Measurements from ENCODE around the gene OGG1.
A peak's percentile ranks its signal among the peaks of the same experiment; 100 is the strongest.

The OGG1 gene

DNA sequence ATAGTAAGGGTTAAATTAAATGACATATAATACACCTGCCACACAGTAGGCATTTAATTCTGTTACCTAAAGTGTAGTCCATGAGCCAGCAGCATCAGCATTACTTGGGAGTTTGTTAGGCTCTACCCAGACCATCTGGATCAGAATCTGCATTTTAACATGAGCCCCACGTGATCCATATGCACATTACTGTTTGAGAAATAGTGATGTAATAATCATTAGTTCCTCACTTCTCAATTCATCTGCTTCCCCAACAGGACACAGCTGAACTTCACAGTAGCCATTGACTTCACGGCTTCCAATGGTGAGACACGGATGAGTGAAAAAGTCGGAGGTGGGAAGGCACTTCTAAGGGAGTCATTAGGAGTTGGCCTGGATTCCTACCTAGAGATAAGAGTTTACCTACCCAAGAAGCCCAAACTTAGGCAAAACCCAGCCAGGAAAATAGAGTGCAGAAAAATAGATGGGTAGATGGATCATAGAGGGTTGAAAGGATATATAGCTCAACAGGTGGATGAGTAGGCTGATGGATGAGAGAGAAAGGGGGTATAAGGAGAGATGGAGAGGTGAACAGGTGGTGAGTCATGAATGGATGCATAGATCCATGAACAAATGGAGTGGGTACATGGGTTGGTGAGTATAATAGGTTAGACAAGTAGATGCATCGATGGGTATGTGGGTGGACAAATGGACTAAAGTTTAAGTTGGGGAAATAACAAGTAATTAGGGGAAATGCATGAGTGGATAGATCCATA, 32.8 kb upstream of the OGG1 start:
- H3K36me3 ChIP-seq (replicated peaks), result no peaks in the 10 kb centered on the region
- DNase-seq (ENCODE audit: low spot score in 2 of 2), result no peak
- in situ Hi-C loops (cut with MboI; ENCODE audit: low sequenced_read_pairs), result no loop called here
- peaks cover 29% of the 10 kb centered on the region for H3K27me3 ChIP-seq (ENCODE audit: low read depth)
- no peaks in the 10 kb centered on the region for H3K4me1 ChIP-seq
- no peaks in the 10 kb centered on the region for H3K9me3 ChIP-seq
- H3K4me3 ChIP-seq, result no peak overlapping the region

DNA sequence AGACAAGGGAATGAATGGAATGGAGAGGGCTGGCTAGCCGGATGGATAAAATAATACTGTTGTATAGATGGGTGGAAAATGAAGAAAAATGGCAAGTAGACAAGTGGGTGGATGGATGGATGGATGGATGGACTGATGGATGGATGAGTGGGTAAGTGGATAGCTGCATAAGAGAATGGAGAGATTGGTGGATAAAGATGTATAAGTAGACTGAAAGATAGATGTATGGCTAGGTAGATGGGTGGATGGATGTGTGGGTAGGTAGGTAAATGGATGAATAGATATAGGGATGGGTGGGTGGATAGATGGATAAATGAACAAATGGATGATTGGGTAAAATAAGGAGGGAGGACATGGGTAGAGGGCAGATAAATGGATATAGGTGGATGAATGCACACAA, 32.2 kb upstream of the OGG1 start:
- peaks cover 25% of the 10 kb centered on the region for H3K27me3 ChIP-seq (ENCODE audit: low read depth)
- no peaks in the 10 kb centered on the region for H3K4me1 ChIP-seq
- H3K4me3 ChIP-seq, result no peak overlapping the region
- no peaks in the 10 kb centered on the region for H3K9me3 ChIP-seq
- in situ Hi-C loops (cut with MboI; ENCODE audit: low sequenced_read_pairs), result no loop called here
- no peak for DNase-seq (ENCODE audit: low spot score in 2 of 2)
- no peaks in the 10 kb centered on the region for H3K36me3 ChIP-seq (replicated peaks)

DNA sequence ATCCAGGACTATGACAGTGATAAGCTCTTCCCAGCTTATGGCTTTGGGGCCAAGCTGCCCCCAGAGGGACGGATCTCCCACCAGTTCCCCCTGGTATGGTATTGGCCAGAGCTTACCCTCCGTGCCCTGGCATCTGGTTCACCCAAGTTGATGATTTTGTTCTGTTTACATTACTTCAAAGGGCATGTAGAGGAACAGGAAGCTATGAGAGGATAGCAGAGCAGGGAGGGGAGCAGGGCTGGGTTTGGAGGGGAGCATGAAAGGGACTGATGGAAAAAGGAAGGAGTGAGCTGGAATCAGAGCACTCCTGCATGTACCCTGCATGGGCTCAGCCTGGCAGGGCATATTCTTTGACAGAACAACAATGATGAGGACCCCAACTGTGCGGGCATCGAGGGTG, 31.6 kb upstream of the OGG1 start:
- in situ Hi-C loops (cut with MboI; ENCODE audit: low sequenced_read_pairs), result no loop called here
- Histone ChIP-seq H3K9me3 (no peaks in the 10 kb centered on the region), H3K4me1 (no peaks in the 10 kb centered on the region), H3K4me3 (no peak overlapping the region), H3K36me3 (replicated peaks) (no peaks in the 10 kb centered on the region), H3K27me3 (ENCODE audit: low read depth) (peaks cover 23% of the 10 kb centered on the region)
- no peak for DNase-seq (ENCODE audit: low spot score in 2 of 2)

DNA sequence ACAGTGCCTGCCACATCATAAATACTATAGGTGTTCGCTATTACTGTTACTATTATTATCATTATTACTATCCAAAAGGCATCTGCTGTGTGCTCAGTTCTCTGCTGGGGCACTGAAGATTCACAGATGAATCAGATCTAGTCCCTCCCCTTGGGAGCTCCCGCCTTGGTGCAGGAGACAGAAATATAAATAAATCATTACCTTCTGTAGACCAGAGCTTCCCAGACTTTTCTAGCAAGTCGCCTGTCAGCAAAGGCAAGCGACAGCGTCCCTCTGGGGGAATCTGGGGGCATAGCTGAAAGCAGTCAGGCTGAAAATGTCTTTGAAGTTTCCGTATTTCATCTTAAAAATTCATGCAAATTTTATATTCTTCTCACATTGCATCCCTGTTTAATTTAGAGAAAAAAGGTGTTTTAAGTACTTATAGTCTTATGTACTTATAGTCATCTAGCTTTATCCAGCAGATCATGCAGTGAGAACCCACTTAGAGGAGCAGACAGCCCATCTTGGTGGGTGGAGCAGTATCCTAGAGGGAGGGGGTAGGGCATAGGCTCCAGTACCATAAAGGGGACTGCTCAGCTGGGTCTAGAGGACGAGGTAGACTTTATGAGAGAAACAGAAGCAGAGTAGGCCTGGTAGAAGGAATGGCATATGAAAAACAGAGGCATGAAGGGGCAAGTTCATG, 28.6 kb upstream of the OGG1 start:
- in situ Hi-C loops (cut with MboI; ENCODE audit: low sequenced_read_pairs), result loop anchor here (10.0 kb wide), 1 partner anchor 216 kb away; no protein-coding TSS in a partner anchor
- H3K4me3 ChIP-seq, result no peak overlapping the region
- no peaks in the 10 kb centered on the region for H3K36me3 ChIP-seq (replicated peaks)
- H3K27me3 ChIP-seq (ENCODE audit: low read depth), result peaks cover 20% of the 10 kb centered on the region
- H3K9me3 ChIP-seq, result no peaks in the 10 kb centered on the region
- no peak for DNase-seq (ENCODE audit: low spot score in 2 of 2)
- H3K4me1 ChIP-seq, result no peaks in the 10 kb centered on the region

DNA sequence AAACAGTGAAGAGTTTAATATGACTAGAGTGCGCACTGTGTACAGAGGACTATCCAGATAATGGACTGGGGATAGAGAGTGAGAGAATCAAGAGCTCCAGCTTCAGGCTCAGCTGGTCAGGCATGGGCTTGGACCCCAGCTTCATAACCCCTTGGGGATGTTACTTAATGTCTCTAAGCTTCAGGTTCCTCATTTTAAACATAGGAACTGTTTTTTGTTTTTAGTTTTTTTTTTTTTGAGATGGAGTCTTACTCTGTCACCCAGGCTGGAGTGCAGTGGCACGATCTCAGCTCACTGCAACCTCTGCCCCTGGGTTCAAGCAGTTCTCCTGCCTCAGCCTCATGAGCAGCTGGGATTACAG, 28.1 kb upstream of the OGG1 start:
- Histone ChIP-seq H3K9me3 (no peaks in the 10 kb centered on the region), H3K4me1 (no peaks in the 10 kb centered on the region), H3K36me3 (replicated peaks) (no peaks in the 10 kb centered on the region), H3K27me3 (ENCODE audit: low read depth) (peaks cover 20% of the 10 kb centered on the region), H3K4me3 (no peak overlapping the region)
- DNase-seq (ENCODE audit: low spot score in 2 of 2), result no peak
- in situ Hi-C loops (cut with MboI; ENCODE audit: low sequenced_read_pairs), result loop anchor here (10.0 kb wide), 1 partner anchor 217 kb away; no protein-coding TSS in a partner anchor

DNA sequence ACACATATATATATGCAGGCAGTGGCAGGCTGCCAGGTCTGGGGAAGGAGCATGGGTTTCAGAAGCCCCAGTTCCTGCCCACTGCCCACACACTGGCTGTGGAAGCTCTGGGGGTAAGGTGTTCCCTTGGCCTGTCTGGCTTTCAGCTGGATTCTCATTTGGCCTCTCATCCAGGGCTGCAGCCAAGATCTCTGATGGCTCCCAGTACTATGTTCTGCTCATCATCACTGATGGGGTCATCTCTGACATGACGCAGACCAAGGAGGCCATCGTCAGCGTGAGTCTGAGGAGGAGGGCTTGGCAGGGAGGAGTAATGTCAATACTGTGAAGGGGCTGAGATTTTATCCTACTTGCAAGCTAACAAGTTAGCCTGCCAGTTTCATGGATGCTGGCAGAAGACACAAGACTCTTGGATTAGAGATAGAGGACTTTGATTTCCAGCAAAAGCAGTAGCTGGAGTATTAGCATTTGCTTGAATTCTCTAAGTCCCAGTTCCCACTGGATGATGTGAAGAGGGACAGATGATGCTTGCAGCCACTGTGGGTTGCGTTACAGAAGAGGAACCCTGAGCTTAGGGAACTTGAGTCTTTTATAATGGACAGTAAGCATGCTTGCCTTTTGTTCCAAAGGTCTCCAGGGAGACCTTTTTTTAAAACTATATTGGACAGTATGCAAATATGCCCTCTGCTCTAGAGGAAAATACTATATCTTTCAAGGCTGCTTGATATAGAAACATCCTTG, 23.8 kb upstream of the OGG1 start:
- DNase-seq (ENCODE audit: low spot score in 2 of 2), result no peak
- no peaks in the 10 kb centered on the region for H3K36me3 ChIP-seq (replicated peaks)
- no peak overlapping the region for H3K4me3 ChIP-seq
- in situ Hi-C loops (cut with MboI; ENCODE audit: low sequenced_read_pairs), result loop anchor here (10.0 kb wide), 1 partner anchor 221 kb away; no protein-coding TSS in a partner anchor
- H3K27me3 ChIP-seq (ENCODE audit: low read depth), result peaks cover 5% of the 10 kb centered on the region; the same call in 1 of the 2 replicates
- H3K9me3 ChIP-seq, result no peaks in the 10 kb centered on the region
- 0 out of 2 replicates have a peak, but pooled peaks cover 3% of the 10 kb centered on the region for H3K4me1 ChIP-seq

DNA sequence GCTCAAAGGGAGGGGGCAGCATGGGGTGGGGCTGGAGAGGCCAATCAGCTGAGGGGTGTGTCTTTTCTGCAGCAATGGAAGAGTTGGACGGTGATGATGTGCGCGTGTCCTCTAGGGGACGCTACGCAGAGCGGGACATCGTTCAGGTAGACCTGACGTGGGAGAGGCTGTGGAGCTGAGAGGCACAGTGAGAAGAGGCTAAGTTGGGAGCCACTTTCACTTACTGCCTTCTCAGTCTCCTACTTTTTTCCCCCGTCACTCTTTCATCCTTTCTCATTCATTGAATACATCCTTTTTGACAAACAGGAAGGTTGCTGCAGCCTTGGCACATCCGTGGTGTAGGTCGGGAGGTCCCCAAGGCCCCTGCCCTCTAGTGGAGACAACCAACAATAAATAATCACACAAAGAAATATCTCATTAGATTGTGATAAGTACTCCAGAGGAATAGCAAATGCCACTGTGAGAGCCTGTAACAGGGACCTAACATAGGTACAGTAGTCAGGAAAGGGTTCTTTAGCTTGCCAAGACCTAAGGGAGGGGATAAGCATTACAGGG, 22.6 kb upstream of the OGG1 start:
- Histone ChIP-seq H3K27me3 (ENCODE audit: low read depth) (no peaks in the 10 kb centered on the region), H3K9me3 (no peaks in the 10 kb centered on the region), H3K36me3 (replicated peaks) (peaks cover 7% of the 10 kb centered on the region; the same call in 1 of the 2 replicates), H3K4me3 (no peak overlapping the region), H3K4me1 (0 out of 2 replicates have a peak, but pooled peaks cover 3% of the 10 kb centered on the region)
- in situ Hi-C loops (cut with MboI; ENCODE audit: low sequenced_read_pairs), result loop anchor here (10.0 kb wide), 1 partner anchor 222 kb away; no protein-coding TSS in a partner anchor
- DNase-seq (ENCODE audit: low spot score in 2 of 2), result peak; percentile 46

DNA sequence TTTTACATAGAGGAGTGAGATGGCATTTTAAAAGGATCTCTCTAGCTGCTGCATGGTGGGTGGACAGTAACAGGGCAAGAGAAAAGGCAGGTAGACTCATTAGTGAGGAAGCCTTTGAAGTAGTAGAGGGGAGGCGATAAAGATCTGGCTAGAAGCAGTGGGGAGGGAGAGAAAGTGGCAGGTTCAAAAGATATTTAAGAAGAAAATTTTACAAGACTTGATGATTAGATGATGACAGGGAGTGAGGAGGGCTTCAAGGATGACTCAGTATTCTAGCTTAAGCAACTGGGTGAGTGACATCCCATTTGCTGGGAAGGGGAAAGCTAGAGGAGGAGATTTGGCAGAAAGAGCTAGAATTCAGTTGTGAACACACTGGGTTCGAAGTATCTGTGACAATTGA, 22.0 kb upstream of the OGG1 start:
- H3K4me3 ChIP-seq, result no peak overlapping the region
- in situ Hi-C loops (cut with MboI; ENCODE audit: low sequenced_read_pairs), result loop anchor here (10.0 kb wide), 1 partner anchor 223 kb away; no protein-coding TSS in a partner anchor
- DNase-seq (ENCODE audit: low spot score in 2 of 2), result no peak
- H3K9me3 ChIP-seq, result no peaks in the 10 kb centered on the region
- peaks cover 11% of the 10 kb centered on the region; the same call in 1 of the 2 replicates for H3K36me3 ChIP-seq (replicated peaks)
- H3K27me3 ChIP-seq (ENCODE audit: low read depth), result no peaks in the 10 kb centered on the region
- peaks cover 5% of the 10 kb centered on the region; the same call in 1 of the 2 replicates for H3K4me1 ChIP-seq

DNA sequence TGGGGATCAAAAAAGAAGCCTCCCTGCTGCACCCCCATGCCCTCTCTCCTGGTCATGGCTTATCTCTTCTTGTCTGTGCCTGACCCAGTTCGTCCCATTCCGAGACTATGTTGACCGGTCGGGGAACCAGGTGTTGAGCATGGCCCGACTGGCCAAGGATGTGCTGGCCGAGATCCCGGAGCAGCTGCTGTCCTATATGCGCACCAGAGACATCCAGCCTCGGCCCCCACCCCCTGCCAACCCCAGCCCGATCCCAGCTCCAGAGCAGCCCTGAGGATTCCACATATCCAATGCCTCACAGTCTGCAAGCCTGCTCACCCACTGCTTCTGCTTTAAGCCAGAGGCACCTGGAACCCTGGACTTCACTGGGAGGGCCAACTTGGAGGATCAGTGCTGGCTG, 20.3 kb upstream of the OGG1 start:
- Histone ChIP-seq H3K4me1 (peaks cover 10% of the 10 kb centered on the region; the same call in 1 of the 2 replicates), H3K27me3 (ENCODE audit: low read depth) (no peaks in the 10 kb centered on the region), H3K36me3 (replicated peaks) (peaks cover 11% of the 10 kb centered on the region), H3K4me3 (no peak overlapping the region), H3K9me3 (no peaks in the 10 kb centered on the region)
- in situ Hi-C loops (cut with MboI; ENCODE audit: low sequenced_read_pairs), result loop anchor here (10.0 kb wide), 1 partner anchor 225 kb away; no protein-coding TSS in a partner anchor
- no peak for DNase-seq (ENCODE audit: low spot score in 2 of 2)

DNA sequence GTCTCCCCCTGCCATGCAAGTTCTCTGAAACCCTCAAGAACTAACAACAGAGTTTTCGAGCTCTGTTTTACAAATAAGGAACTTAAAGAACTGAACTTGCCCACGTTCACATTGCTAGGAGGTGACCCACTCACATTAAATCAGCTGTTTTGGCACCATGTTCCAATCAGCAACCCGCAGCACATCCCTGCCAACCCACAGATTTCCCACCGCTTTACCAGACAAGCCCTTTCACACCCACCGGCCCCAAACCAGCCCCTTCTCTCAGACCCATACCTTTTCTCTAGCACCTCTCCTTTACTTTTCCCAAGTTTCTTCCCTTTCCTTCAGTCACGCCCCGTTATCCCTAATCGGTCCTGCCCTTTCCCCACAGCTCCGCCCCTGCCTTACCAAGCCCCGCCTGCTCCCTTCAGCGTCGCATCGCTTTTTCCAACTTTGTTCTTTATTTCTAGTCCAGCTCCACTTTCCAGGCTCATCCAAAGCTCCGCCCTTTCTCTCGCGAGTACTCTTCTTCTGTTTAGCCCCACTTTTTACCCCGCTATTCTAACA, 19.0 kb upstream of the OGG1 start:
- no peak for DNase-seq (ENCODE audit: low spot score in 2 of 2)
- Histone ChIP-seq H3K9me3 (no peaks in the 10 kb centered on the region), H3K4me1 (peaks cover 10% of the 10 kb centered on the region; the same call in 1 of the 2 replicates), H3K36me3 (replicated peaks) (peaks cover 22% of the 10 kb centered on the region), H3K4me3 (peak overlapping the region; percentile 99), H3K27me3 (ENCODE audit: low read depth) (no peaks in the 10 kb centered on the region)
- in situ Hi-C loops (cut with MboI; ENCODE audit: low sequenced_read_pairs), result no loop called here

DNA sequence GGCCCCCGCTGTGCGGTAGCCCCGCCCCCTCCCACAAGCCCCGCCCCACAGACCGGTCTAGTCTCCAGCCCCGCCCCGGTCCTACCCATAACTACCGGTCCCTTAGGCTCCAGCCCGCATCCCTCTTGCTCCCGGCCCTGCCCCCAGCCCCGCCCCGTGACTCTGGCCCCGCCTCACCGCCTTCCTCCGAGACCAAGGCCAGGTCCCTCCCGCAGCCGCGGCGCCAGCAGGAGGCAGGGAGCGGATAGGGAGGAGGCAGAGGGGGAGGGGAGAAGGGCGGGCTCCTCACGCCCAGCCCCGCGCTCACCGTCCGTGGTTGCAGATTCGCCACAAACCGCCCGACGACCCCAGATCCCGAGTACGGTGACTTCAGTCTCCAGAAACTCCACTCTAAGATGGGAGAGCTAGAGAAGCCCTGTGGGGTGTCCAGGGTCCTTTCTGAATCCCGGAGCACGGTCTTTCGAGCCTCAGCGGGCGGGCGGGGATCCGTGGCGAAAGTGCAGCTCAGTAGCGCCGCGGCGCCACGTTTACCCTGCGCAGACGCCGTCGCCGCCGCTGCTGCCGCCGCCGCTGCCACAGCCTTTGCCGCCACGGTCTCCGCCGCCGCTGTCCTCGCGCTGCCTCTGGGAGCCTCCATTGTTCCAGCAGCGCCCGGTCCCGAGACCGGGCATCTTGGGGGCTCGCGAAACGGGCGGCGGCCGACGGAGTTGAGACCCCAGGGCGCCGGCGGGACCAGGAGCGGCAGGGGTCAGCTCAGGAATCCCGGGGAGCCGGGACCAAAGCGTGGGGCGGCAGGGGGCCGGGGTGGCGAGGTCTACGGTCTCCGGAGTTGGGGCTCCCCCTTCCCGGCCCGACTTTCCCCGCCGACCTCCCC, 18.3 kb upstream of the OGG1 start, which contains the start of gene BRPF1:
BRPF1 (plus strand) TSS at position 530 of the 874 bp plus-strand sequence. CDS start 2,406 bp downstream, outside the sequence.
- in situ Hi-C loops (cut with MboI; ENCODE audit: low sequenced_read_pairs), result no loop called here
- no peaks in the 10 kb centered on the region for H3K27me3 ChIP-seq (ENCODE audit: low read depth)
- H3K4me3 ChIP-seq, result peak within 1 kb of the TSS; percentile 99
- no peaks in the 10 kb centered on the region for H3K9me3 ChIP-seq
- H3K4me1 ChIP-seq, result peaks cover 10% of the 10 kb centered on the region; the same call in 1 of the 2 replicates
- peak; percentile 96 to 100 for DNase-seq (ENCODE audit: low spot score in 2 of 2)
- peaks cover 27% of the 10 kb centered on the region for H3K36me3 ChIP-seq (replicated peaks)

DNA sequence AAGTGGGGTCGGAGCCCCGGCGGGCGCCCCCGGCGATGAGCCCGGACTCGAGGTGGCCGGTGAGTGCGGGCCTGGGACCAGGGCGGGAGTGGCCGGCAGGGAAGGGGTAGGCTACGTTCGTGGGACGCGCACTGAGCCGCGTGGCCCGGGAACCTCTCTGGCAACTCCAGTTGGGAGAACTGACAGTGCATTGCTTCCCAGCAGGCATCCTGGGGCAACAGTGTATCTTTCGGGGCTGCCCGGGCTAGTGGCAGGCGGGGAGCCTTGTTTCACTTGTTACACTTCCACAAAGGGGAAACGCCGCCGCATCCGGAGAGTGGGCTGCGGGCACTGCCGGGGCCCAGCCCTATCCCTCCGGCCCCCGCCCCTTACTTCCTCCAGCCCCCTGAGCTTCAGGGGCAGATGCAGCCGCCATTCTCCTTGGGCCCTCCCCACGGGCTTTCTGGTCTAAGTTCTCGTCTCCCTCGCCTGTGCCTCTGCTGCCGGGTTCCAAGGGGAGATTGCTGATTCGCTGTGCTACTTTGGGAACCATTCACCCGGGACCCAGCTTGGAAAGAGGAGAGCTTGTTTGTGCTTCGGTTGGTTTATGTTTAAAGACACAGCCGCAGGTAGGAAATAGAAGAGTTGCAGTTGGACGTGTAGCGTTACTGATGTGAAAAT, 17.5 kb upstream of the OGG1 start:
- Histone ChIP-seq H3K27me3 (ENCODE audit: low read depth) (no peaks in the 10 kb centered on the region), H3K9me3 (no peaks in the 10 kb centered on the region), H3K36me3 (replicated peaks) (peaks cover 35% of the 10 kb centered on the region), H3K4me3 (peak overlapping the region; percentile 99), H3K4me1 (peaks cover 10% of the 10 kb centered on the region; the same call in 1 of the 2 replicates)
- in situ Hi-C loops (cut with MboI; ENCODE audit: low sequenced_read_pairs), result no loop called here
- peak in 1 of 2 experiments; percentile 42 for DNase-seq (ENCODE audit: low spot score in 2 of 2)

All from HAP-1 (cell line).